ENCODE data around the gene TTC12. TPM values are rescaled to one million over a fixed set of nuclear protein-coding genes. Genes with fewer than 3 reads are reported as not detected.

TTC12 gene
- total and polyA plus RNA-seq, 2 of the 13 experiments (the other 11 are each of a cell fraction or from before 2014, with no cell fraction given): 5.4 to 11.6 TPM

GRCh38 chr11:113281052-113281725 lies 33.2 kb upstream of the TTC12 start (continued):
- TF ChIP-seq TEAD2 (CRISPR knock-in tag; IDR thresholded peaks at IDR 0.05) (no peak), ZSCAN25 (CRISPR knock-in tag; IDR thresholded peaks at IDR 0.05) (no peak)

GRCh38 chr11:113282898-113283437 lies 31.4 kb upstream of the TTC12 start:
- ChIA-PET CTCF (ENCODE audit: low intra/inter-chr PET ratio, low total read pairs) (no interaction called here), POLR2A (no interaction called here)
- H3K27ac ChIP-seq (ENCODE audit: extremely low read length, insufficient read depth, low read length): no peak overlapping the region
- no peak for DNase-seq (ENCODE audit: low spot score)
- no TSS peak for BruUV-seq (replicated peaks)
- no peaks in the 10 kb centered on the region for H4K20me1 ChIP-seq (ENCODE audit: insufficient read depth, low read length)
- no peak overlapping the region for H2AFZ ChIP-seq (ENCODE audit: low read length)
- FAIRE-seq: no peak
- no peak overlapping the region for H3K9ac ChIP-seq (ENCODE audit: insufficient read depth, low read depth, low read length)
- no peak overlapping the region for H3K4me3 ChIP-seq (replicated peaks in 1 of 3; ENCODE audit: insufficient read depth in 1 of 3, low read depth in 2 of 3, low read length in 3 of 3)
- H3K79me2 ChIP-seq (ENCODE audit: insufficient read depth, low read length): no peaks in the 10 kb centered on the region
- no peak for ATAC-seq
- H3K4me1 ChIP-seq (ENCODE audit: insufficient read depth, low read length): peaks cover 17% of the 10 kb centered on the region
- H3K4me2 ChIP-seq (ENCODE audit: low read depth, low read length): no peak overlapping the region
- in situ Hi-C loops (cut with HindIII; ENCODE audit: extremely low pct_ligation_motif_present, low pct_unique_long_range_greater_than_20kb) (loop anchor here (10.0 to 25.0 kb wide), 2 partner anchors 446 to 998 kb away; no protein-coding TSS in a partner anchor), intact Hi-C loops (cut with micrococcal nuclease; ENCODE audit: unreplicated experiment) (loop anchor here (10.0 kb wide), 1 partner anchor 1068 kb away; no protein-coding TSS in a partner anchor)
- H3K9me3 ChIP-seq (ENCODE audit: low read length): no peaks in the 10 kb centered on the region
- H3K36me3 ChIP-seq (replicated peaks in 1 of 2; ENCODE audit: control insufficient read depth in 1 of 2, insufficient read depth in 2 of 2, low read length in 2 of 2): no peaks in the 10 kb centered on the region
- WGBS (ENCODE audit: low lambda C conversion rate): 19% methylated on average over 2 of the region's 3 CpGs
- no peaks in the 10 kb centered on the region for H3K27me3 ChIP-seq (ENCODE audit: control insufficient read depth in 1 of 2, insufficient read depth in 2 of 2, low read length in 2 of 2)
- TF ChIP-seq RFX5 (IDR thresholded peaks at IDR 0.05; ENCODE audit: low read depth, low read length) (no peak), ZBTB43 (CRISPR knock-in tag; conservative IDR thresholded peaks at IDR 0.05) (no peak), ATM (IDR thresholded peaks at IDR 0.05; ENCODE audit: borderline replicate concordance) (no peak), ZNF558 (CRISPR knock-in tag; IDR thresholded peaks at IDR 0.05; ENCODE audit: borderline replicate concordance) (no peak), HNRNPL (IDR thresholded peaks at IDR 0.05; ENCODE audit: low read depth, low read length) (no peak), KLF6 (CRISPR knock-in tag; IDR thresholded peaks at IDR 0.05) (no peak), TBL1XR1 (IDR thresholded peaks at IDR 0.05; ENCODE audit: borderline replicate concordance, low read length, partially characterized antibody) (no peak), MLXIP (CRISPR knock-in tag; IDR thresholded peaks at IDR 0.05; ENCODE audit: borderline replicate concordance) (no peak), NRL (CRISPR knock-in tag; IDR thresholded peaks at IDR 0.05; ENCODE audit: borderline replicate concordance) (no peak), SMAD9 (CRISPR knock-in tag; IDR thresholded peaks at IDR 0.05) (no peak), ZNF44 (CRISPR knock-in tag; IDR thresholded peaks at IDR 0.05) (no peak), ZBTB25 (CRISPR knock-in tag; IDR thresholded peaks at IDR 0.05) (no peak), ZNF562 (CRISPR knock-in tag; IDR thresholded peaks at IDR 0.05; ENCODE audit: borderline replicate concordance) (no peak), MNT (IDR thresholded peaks at IDR 0.05) (no peak)

Data from HepG2 (cell line).